ENCODE data around the gene AGT. TPM values are rescaled to one million over a fixed set of nuclear protein-coding genes. Genes with fewer than 3 reads are reported as not detected.
A peak's percentile ranks its signal among the peaks of the same experiment; 100 is the strongest.

AGT gene
- total and polyA plus RNA-seq, 2 donors from 2014 or later: 30.1 to 65.1 TPM

GRCh38 chr1:230747127-230747730 is 33.3 kb upstream of the AGT start, which contains the start of gene CAPN9:
Gene CAPN9, plus strand, starts transcription at chr1:230747388. Its CDS starts 109 bp downstream, at chr1:230747497.
- H3K36me3 ChIP-seq (ENCODE audit: control insufficient read depth in 2 of 3, insufficient read depth in 3 of 3, low read length in 3 of 3): no peaks in the 10 kb centered on the region
- no peak within 1 kb of the TSS for H3K4me3 ChIP-seq (ENCODE audit: low read length in 3 of 3)
- no peaks in the 10 kb centered on the region for H3K9me3 ChIP-seq (ENCODE audit: control insufficient read depth in 2 of 3, insufficient read depth in 1 of 3, low read length in 3 of 3)
- intact Hi-C loops (cut with DNase I): no loop called here
- TF ChIP-seq, protein P1, sequence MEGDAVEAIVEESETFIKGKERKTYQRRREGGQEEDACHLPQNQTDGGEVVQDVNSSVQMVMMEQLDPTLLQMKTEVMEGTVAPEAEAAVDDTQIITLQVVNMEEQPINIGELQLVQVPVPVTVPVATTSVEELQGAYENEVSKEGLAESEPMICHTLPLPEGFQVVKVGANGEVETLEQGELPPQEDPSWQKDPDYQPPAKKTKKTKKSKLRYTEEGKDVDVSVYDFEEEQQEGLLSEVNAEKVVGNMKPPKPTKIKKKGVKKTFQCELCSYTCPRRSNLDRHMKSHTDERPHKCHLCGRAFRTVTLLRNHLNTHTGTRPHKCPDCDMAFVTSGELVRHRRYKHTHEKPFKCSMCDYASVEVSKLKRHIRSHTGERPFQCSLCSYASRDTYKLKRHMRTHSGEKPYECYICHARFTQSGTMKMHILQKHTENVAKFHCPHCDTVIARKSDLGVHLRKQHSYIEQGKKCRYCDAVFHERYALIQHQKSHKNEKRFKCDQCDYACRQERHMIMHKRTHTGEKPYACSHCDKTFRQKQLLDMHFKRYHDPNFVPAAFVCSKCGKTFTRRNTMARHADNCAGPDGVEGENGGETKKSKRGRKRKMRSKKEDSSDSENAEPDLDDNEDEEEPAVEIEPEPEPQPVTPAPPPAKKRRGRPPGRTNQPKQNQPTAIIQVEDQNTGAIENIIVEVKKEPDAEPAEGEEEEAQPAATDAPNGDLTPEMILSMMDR (IDR thresholded peaks at IDR 0.05; ENCODE audit: borderline replicate concordance, extremely low read depth, insufficient read depth): no peak
- no peak for FAIRE-seq
- H3K27ac ChIP-seq (ENCODE audit: low read depth in 2 of 2, low read length in 2 of 2): no peak within 1 kb of the TSS
- peaks cover 0 to 3% (median 0%) of the 10 kb centered on the region in 3 donors for H3K4me1 ChIP-seq (ENCODE audit: control insufficient read depth in 2 of 3, insufficient read depth in 2 of 3, low read depth in 1 of 3, low read length in 3 of 3)
- no peak within 1 kb of the TSS for H3K9ac ChIP-seq (ENCODE audit: low read length in 3 of 3)
- DNase-seq: no peak
- no peaks in the 10 kb centered on the region for H3K27me3 ChIP-seq (ENCODE audit: control insufficient read depth, insufficient read depth, low read length)

GRCh38 chr1:230746617-230747016 is 32.7 kb upstream of the AGT start:
- intact Hi-C loops (cut with DNase I): no loop called here
- TF ChIP-seq, protein P1 (IDR thresholded peaks at IDR 0.05; ENCODE audit: borderline replicate concordance, extremely low read depth, insufficient read depth): no peak
- H3K9me3 ChIP-seq (ENCODE audit: control insufficient read depth in 2 of 3, insufficient read depth in 1 of 3, low read length in 3 of 3): no peaks in the 10 kb centered on the region
- no peaks in the 10 kb centered on the region for H3K27me3 ChIP-seq (ENCODE audit: control insufficient read depth, insufficient read depth, low read length)
- no peak overlapping the region for H3K27ac ChIP-seq (ENCODE audit: low read depth in 2 of 2, low read length in 2 of 2)
- no peak for FAIRE-seq
- H3K9ac ChIP-seq (ENCODE audit: low read length in 3 of 3): no peak overlapping the region
- no peaks in the 10 kb centered on the region for H3K4me1 ChIP-seq (ENCODE audit: control insufficient read depth in 2 of 3, insufficient read depth in 2 of 3, low read depth in 1 of 3, low read length in 3 of 3)
- H3K4me3 ChIP-seq (ENCODE audit: low read length in 3 of 3): no peak overlapping the region
- no peak for DNase-seq
- H3K36me3 ChIP-seq (ENCODE audit: control insufficient read depth in 2 of 3, insufficient read depth in 3 of 3, low read length in 3 of 3): no peaks in the 10 kb centered on the region

GRCh38 chr1:230745071-230745470 is 31.1 kb upstream of the AGT start:
- intact Hi-C loops (cut with DNase I): no loop called here
- FAIRE-seq: no peak
- no peak overlapping the region for H3K9ac ChIP-seq (ENCODE audit: low read length in 3 of 3)
- no peaks in the 10 kb centered on the region for H3K27me3 ChIP-seq (ENCODE audit: control insufficient read depth, insufficient read depth, low read length)
- H3K4me3 ChIP-seq (ENCODE audit: low read length in 3 of 3): no peak overlapping the region
- no peaks in the 10 kb centered on the region for H3K36me3 ChIP-seq (ENCODE audit: control insufficient read depth in 2 of 3, insufficient read depth in 3 of 3, low read length in 3 of 3)
- no peaks in the 10 kb centered on the region for H3K4me1 ChIP-seq (ENCODE audit: control insufficient read depth in 2 of 3, insufficient read depth in 2 of 3, low read depth in 1 of 3, low read length in 3 of 3)
- H3K9me3 ChIP-seq (ENCODE audit: control insufficient read depth in 2 of 3, insufficient read depth in 1 of 3, low read length in 3 of 3): no peaks in the 10 kb centered on the region
- TF ChIP-seq, protein P1 (IDR thresholded peaks at IDR 0.05; ENCODE audit: borderline replicate concordance, extremely low read depth, insufficient read depth): no peak
- no peak overlapping the region for H3K27ac ChIP-seq (ENCODE audit: low read depth in 2 of 2, low read length in 2 of 2)
- no peak for DNase-seq

DNA sequence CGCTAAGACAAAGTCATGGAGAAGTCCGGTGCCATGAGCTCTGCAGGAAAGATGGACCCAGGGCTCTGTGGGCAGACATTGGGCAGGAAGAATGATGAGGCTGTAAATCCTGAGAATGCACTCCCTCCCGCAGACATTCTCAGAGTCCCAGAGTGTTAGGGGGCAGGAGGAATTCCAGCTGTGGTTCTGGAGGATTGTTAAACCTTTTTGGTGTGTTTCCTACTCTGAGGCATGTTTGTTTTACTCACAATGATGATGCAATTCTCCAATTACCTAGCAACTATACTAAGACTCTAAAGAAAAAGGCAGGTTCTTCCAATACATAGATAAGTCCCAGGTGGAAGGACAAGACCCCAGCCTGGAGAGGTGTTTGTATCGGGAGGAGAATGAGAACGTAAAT is 30.5 kb upstream of the AGT start:
- DNase-seq: peak in 1 of 5 donors; percentile 75
- Histone ChIP-seq H3K9me3 (ENCODE audit: control insufficient read depth in 2 of 3, insufficient read depth in 1 of 3, low read length in 3 of 3) (no peaks in the 10 kb centered on the region), H3K4me3 (ENCODE audit: low read length in 3 of 3) (no peak overlapping the region), H3K36me3 (ENCODE audit: control insufficient read depth in 2 of 3, insufficient read depth in 3 of 3, low read length in 3 of 3) (no peaks in the 10 kb centered on the region), H3K4me1 (ENCODE audit: control insufficient read depth in 2 of 3, insufficient read depth in 2 of 3, low read depth in 1 of 3, low read length in 3 of 3) (no peaks in the 10 kb centered on the region), H3K27me3 (ENCODE audit: control insufficient read depth, insufficient read depth, low read length) (no peaks in the 10 kb centered on the region), H3K9ac (ENCODE audit: low read length in 3 of 3) (no peak overlapping the region), H3K27ac (ENCODE audit: low read depth in 2 of 2, low read length in 2 of 2) (no peak overlapping the region)
- intact Hi-C loops (cut with DNase I): no loop called here
- TF ChIP-seq, protein P1 (IDR thresholded peaks at IDR 0.05; ENCODE audit: borderline replicate concordance, extremely low read depth, insufficient read depth): no peak
- no peak for FAIRE-seq
